HL-60 (cell line): Measurements from ENCODE around the gene SLC16A10.

ENCODE experiments used
- CTCF ChIP-seq: IDR thresholded peaks from one replicate; pipeline ENCODE4 v1.5.1; 2011; ENCODE audit warnings: low read length, control low read depth, inconsistent platforms; ENCODE audit not compliant: insufficient read depth
- GABPA ChIP-seq: IDR thresholded peaks from 2 replicates; pipeline ENCODE4 v1.6.1; 2012; ENCODE audit warnings: low read depth
- POLR2AphosphoS5 ChIP-seq: IDR thresholded peaks from 2 replicates; pipeline ENCODE4 v1.6.1; 2012; ENCODE audit warnings: low read depth
- REST ChIP-seq: IDR thresholded peaks from 2 replicates; pipeline ENCODE4 v1.6.1; 2012; ENCODE audit warnings: low read depth; ENCODE audit not compliant: insufficient replicate concordance
- SPI1 ChIP-seq: IDR thresholded peaks from 2 replicates; pipeline ENCODE4 v1.6.1; 2012; ENCODE audit warnings: low read depth, mild to moderate bottlenecking, borderline replicate concordance

GRCh38 chr6:111177131-111177530 is 89.8 kb downstream of the SLC16A10 start:
- TF ChIP-seq GABPA: no peak
- no peak for TF ChIP-seq CTCF
- no peak for TF ChIP-seq REST
- TF ChIP-seq POLR2AphosphoS5: no peak
- TF ChIP-seq SPI1: no peak
